Activated CD4-positive, alpha-beta T cell treated with anti-CD3 and anti-CD28 coated beads, Interleukin-10, Interleukin-2, amounts not matched to agents 100 ng/mL and 50 ng/mL, durations not matched to agents 16 hours and 8 hours (primary cell): ENCODE measurements around the gene LILRB2.
"Not testable (repeated sequence)": the region's sequence is repeated elsewhere in the genome, so short reads cannot be mapped to it uniquely, and the experiment has no call there.

Experiments used
- DNase-seq: peaks from one replicate; pipeline ENCODE4 v3.0.0-alpha.2; 2020

LILRB2 gene

GRCh38 chr19:54302257-54302656 is 21.3 kb upstream of the LILRB2 start:
- DNase-seq: no peak

GRCh38 chr19:54299515-54299914 is 18.6 kb upstream of the LILRB2 start:
- DNase-seq: no peak

GRCh38 chr19:54299126-54299498 is 18.2 kb upstream of the LILRB2 start:
- no peak for DNase-seq

DNA sequence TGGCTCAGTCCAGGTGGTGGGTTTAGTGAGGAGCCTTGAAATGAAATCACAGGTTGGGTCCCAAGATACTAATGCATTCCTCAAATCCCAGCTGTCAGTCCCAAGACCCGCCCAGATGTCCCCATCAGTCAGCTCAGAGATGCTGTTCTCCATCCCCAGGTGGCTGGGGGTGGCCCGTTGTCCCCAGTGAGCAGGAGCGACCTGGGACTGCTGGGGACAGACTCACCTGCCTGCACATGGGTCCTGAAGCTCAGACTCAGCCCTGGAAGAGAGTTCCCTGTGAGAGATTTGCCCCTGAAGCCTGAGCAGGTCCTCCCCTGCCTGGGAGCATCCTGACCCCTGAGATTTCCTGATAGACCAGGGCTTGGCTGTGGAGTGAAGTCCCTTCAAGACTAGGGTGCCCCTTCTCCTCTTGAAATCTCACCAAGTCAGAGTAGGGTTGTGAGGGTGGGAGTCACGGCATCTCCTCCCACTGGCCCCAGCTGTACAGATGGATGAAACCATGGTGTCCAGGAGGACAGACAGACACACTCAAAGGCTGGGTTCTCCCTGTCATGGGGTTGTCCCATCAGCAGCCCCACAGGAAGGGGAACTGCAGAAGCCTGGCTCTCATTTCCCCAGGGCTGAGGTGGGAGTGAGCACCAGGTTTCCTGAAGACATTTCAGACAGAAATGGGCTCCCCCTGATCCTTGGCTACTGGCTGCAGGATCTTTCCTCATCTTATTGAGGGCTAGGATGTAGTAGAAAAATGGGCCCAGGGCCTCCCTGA is 17.6 kb upstream of the LILRB2 start:
- DNase-seq: no peak

- DNase-seq: no peak
These were observed 16.9 kb upstream of the LILRB2 start for GRCh38 chr19:54297759-54298305.

DNA sequence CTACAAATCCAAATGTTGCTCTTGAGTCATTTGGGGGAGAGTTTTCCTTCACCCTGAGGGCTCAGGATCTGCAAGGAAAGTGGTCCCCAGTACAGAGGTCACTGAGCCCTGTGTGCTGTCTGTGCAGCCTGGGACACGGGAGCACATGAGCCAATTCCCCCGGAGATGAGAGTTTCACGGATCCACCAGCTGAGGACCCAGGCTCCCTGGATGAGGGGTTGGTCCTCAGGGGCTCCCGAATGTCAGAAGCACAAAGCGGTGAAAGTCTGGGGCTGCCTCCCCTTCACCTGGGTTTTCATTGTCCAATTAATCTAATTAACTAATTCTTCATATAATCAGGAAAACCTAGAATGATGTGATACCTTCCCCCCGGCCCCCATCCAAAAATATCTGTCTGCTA is 13.6 kb upstream of the LILRB2 start:
- no peak for DNase-seq

GRCh38 chr19:54289160-54289559 is 8.2 kb upstream of the LILRB2 start:
- DNase-seq: not testable (repeated sequence)

- DNase-seq: no peak
These were observed 6.5 kb upstream of the LILRB2 start for GRCh38 chr19:54287456-54287855.

- DNase-seq: not testable (repeated sequence)
These were observed 5.4 kb upstream of the LILRB2 start for GRCh38 chr19:54286283-54286682.

- not testable (repeated sequence) for DNase-seq
These were observed 4.6 kb upstream of the LILRB2 start for GRCh38 chr19:54285427-54286056.

- no peak for DNase-seq
These were observed 2.0 kb upstream of the LILRB2 start for GRCh38 chr19:54282686-54283470.

GRCh38 chr19:54281729-54282075 is 792 bp upstream of the LILRB2 start:
- DNase-seq: not testable (repeated sequence)

GRCh38 chr19:54280441-54280840 is 469 bp downstream of the LILRB2 start:
- DNase-seq: not testable (repeated sequence)

DNA sequence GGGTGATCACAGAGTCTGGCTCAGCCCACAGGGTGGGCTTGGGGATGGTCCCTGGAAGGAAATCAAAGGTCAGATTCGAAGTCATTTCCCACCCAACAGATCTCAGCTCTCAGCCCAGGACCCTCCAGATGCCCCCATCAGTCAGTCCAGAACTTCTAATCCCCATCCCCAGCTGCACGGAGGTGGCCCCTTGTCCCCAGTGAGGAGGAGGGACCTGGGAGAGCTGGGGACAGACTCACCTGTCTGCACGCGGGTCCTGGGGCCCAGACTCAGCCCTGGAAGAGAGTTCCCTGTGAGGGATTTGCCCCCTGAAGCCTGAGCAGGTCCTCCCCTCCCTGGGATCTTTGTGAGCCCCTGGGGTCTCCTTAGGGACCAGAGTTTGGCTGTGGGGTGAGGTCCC is 885 bp downstream of the LILRB2 start:
- not testable (repeated sequence) for DNase-seq

GRCh38 chr19:54279406-54279962 is 1.4 kb downstream of the LILRB2 start:
- no peak for DNase-seq

GRCh38 chr19:54278571-54279195 is 2.2 kb downstream of the LILRB2 start:
- not testable (repeated sequence) for DNase-seq

DNA sequence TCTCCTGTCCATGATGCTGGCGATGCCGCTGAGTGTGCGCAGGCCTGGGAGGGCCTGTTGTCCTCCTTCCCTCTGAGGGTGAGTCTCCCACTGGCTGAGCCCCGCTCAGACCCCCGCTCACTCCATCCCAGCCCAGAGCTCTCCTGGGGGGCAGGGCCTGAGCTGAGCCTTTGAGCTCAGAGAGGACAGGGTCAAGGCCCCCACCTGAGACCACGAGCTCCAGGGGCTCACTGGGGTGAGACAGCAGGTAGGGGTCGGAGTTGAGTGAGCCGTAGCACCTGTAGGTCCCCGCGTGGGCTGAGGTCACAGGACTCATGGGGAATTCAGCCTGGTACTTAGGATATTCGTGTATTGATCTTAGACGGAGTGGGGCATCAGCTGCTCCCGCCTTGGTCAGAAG is 2.9 kb downstream of the LILRB2 start:
- not testable (repeated sequence) for DNase-seq

- DNase-seq: not testable (repeated sequence)
These were observed 3.7 kb downstream of the LILRB2 start for GRCh38 chr19:54277111-54277615.

- DNase-seq: no peak
These were observed 5.0 kb downstream of the LILRB2 start for GRCh38 chr19:54275951-54276350.

DNA sequence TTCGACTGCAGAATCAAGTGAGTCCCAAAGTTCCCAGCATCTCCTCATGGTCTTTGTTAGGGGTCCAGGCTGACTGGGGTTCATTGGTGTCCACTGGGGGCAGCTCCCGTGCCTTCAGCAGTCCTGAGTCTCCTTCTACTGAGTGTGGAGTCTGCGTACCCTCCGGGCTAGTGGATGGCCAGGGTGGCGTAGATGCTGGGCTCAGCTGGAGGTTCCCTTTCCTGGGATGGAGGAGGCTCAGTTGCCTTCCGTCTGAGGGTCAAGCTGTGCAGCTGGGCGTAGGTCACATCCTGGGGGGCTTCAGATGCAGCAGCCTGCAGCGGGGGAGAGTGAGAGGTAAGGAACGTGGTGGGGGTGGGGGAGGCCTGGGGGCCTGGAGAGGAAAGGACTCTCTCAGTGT is 6.4 kb downstream of the LILRB2 start:
- DNase-seq: not testable (repeated sequence)

GRCh38 chr19:54273821-54274220 is 7.1 kb downstream of the LILRB2 start:
- DNase-seq: no peak

- not testable (repeated sequence) for DNase-seq
These were observed 8.7 kb downstream of the LILRB2 start for GRCh38 chr19:54272181-54272580.
